K562 (cell line): ENCODE data around the gene PNPLA7. TPM values are rescaled to one million over a fixed set of nuclear protein-coding genes. Genes with fewer than 3 reads are reported as not detected.

ENCODE experiments used
- ATAC-seq: fragments of 200-7000 bp; cut with Tn5 transposase; 3 replicates; pipeline ENCODE4 v1.9.1; 2020; ENCODE audit warnings: moderate library complexity
- BruUV-seq: library from RNA; stranded (reverse); fragments of 400-500 nt; replicated peaks from 2 replicates; lab custom pipeline; 2021; lab: Mats Ljungman, UMichigan
- CTCF ChIA-PET: fragments of 300-600 bp; formaldehyde crosslinking; extraction: SDS; loops from one replicate; lab custom pipeline; 2021; ENCODE audit warnings: low intra/inter-chr PET ratio; lab: Yijun Ruan, JAX
- POLR2A ChIA-PET: fragments of 300-600, 350-650 bp; sonication (Branson Sonifier 250); formaldehyde crosslinking; extraction: SDS; loops from one replicate; lab custom pipeline; 2021; ENCODE audit warnings: antibody characterized with exemption, inconsistent platforms; lab: Yijun Ruan, JAX
- DNase-seq, 4 experiments: peaks; one replicate each; pipeline versions ENCODE4 v3.0.0 to v3.0.0-alpha.2; 2011 to 2018; ENCODE audit warnings: low spot score in 3 of 4, mixed read lengths in 3 of 4; ENCODE audit errors: extremely low read depth in 1 of 4
- FAIRE-seq: peaks from 2 replicates; lab custom pipeline; 2011; peaks lifted over from hg19 to GRCh38; lab: Jason Lieb, UNC
- H2AFZ ChIP-seq: 2 replicates; pipeline ENCODE4 v1.6.0; 2011; ENCODE audit warnings: low read depth, low read length, control low read depth, inconsistent platforms
- H3K27ac ChIP-seq: fragments of 200-600 bp; 3 replicates; pipeline ENCODE4 v1.8.0; 2011; ENCODE audit warnings: low read depth, mild to moderate bottlenecking, control low read depth, inconsistent platforms, low read length, moderate library complexity, mixed read lengths; ENCODE audit errors: extremely low read depth
- H3K27me3 ChIP-seq, 2 experiments: fragments of 300-600 bp in 1 of 2; 2 replicates in 1 of 2; 3 replicates in 1 of 2; pipeline versions ENCODE4 v1.6.0 to v1.8.0; 2011; ENCODE audit warnings: inconsistent platforms in 2 of 2, low read length in 2 of 2, mild to moderate bottlenecking in 1 of 2, mixed read lengths in 1 of 2, moderate library complexity in 1 of 2; ENCODE audit not compliant: control insufficient read depth in 2 of 2, insufficient read depth in 2 of 2
- H3K36me3 ChIP-seq: fragments of 300-600 bp; 3 replicates; pipeline ENCODE4 v1.8.0; 2011; ENCODE audit warnings: mild to moderate bottlenecking, low read length, inconsistent platforms; ENCODE audit not compliant: control insufficient read depth, insufficient read depth
- H3K4me1 ChIP-seq, 2 experiments: fragments of 200-600 bp in 1 of 2; replicated peaks in 1 of 2; 2 replicates in 1 of 2; 3 replicates in 1 of 2; pipeline versions ENCODE4 v1.5.1 to v1.8.0; 2011; ENCODE audit warnings: inconsistent platforms in 2 of 2, low read length in 2 of 2, mild to moderate bottlenecking in 1 of 2, mixed read lengths in 1 of 2, moderate library complexity in 1 of 2; ENCODE audit not compliant: control insufficient read depth in 2 of 2, insufficient read depth in 2 of 2
- H3K4me2 ChIP-seq: 2 replicates; pipeline ENCODE4 v1.6.1; 2011; ENCODE audit warnings: low read length, control low read depth, inconsistent platforms, mixed read lengths; ENCODE audit not compliant: insufficient read depth
- H3K4me3 ChIP-seq: fragments of 200-600 bp; sonication (generic), shearing (Covaris generic); 2 replicates; pipeline ENCODE4 v1.5.1; 2016; ENCODE audit warnings: control low read depth, inconsistent platforms
- H3K79me2 ChIP-seq: fragments of 200-600 bp; 3 replicates; pipeline ENCODE4 v1.8.0; 2011; ENCODE audit warnings: low read length, inconsistent platforms; ENCODE audit not compliant: control insufficient read depth, insufficient read depth
- H3K9ac ChIP-seq, 2 experiments: 2 replicates each; pipeline versions ENCODE4 v1.6.0 to v1.6.1; 2011; ENCODE audit warnings: low read depth in 2 of 2, low read length in 2 of 2, control low read depth in 1 of 2, inconsistent platforms in 1 of 2, mild to moderate bottlenecking in 1 of 2, mixed read lengths in 1 of 2; ENCODE audit not compliant: insufficient read depth in 1 of 2
- H3K9me1 ChIP-seq: one replicate; pipeline ENCODE4 v1.6.0; 2011; ENCODE audit warnings: inconsistent platforms, mild to moderate bottlenecking, low read length, moderate library complexity; ENCODE audit not compliant: control insufficient read depth, insufficient read depth
- H3K9me3 ChIP-seq: replicated peaks from 2 replicates; pipeline ENCODE4 v1.5.1; 2011; ENCODE audit warnings: low read depth, low read length, inconsistent platforms; ENCODE audit not compliant: control insufficient read depth, insufficient read depth
- H4K20me1 ChIP-seq: replicated peaks from 2 replicates; pipeline ENCODE4 v1.6.1; 2011; ENCODE audit warnings: low read length, inconsistent platforms, mixed read lengths; ENCODE audit not compliant: control insufficient read depth, insufficient read depth
- CCAR2 ChIP-seq: fragments of 200-400 bp; formaldehyde crosslinking; IDR thresholded peaks from 2 replicates; pipeline ENCODE4 v1.6.1; 2017; ENCODE audit warnings: mild to moderate bottlenecking, low read depth, low read length
- NONO ChIP-seq, 2 experiments: fragments of 200-400 bp in 1 of 2; fragments of 450-650 bp in 1 of 2; formaldehyde crosslinking in 1 of 2; IDR thresholded peaks; 2 replicates each; pipeline ENCODE4 v1.6.1; 2017; ENCODE audit warnings: low read depth in 2 of 2, mild to moderate bottlenecking in 2 of 2, moderate library complexity in 2 of 2, low read length in 1 of 2
- PHF8 ChIP-seq: fragments of 200-600 bp; sonication (generic); IDR thresholded peaks from 2 replicates; pipeline ENCODE4 v1.6.1; 2012; ENCODE audit warnings: mixed run types, mild to moderate bottlenecking, inconsistent platforms, low read length, moderate library complexity, borderline replicate concordance
- RAD21 ChIP-seq, 2 experiments: fragments of 250-450 bp in 1 of 2; fragments of 450-650 bp in 1 of 2; sonication (Bioruptor Pico) in 1 of 2; formaldehyde crosslinking in 1 of 2; IDR thresholded peaks in 1 of 2; conservative IDR thresholded peaks in 1 of 2; 2 replicates each; pipeline versions ENCODE4 v1.4.0 to v1.8.0; 2020 to 2022; ENCODE audit warnings: mild to moderate bottlenecking in 2 of 2, moderate library complexity in 1 of 2
- SPI1 ChIP-seq: IDR thresholded peaks from 2 replicates; pipeline ENCODE4 v1.6.1; 2011; ENCODE audit warnings: low read depth, low read length, control low read depth, borderline replicate concordance
- TBP ChIP-seq: optimal IDR thresholded peaks from 2 replicates; pipeline ENCODE3; 2011; ENCODE audit warnings: low read depth, low read length, improper control_type of control experiment
- ZNF184 ChIP-seq: sonication (generic); formaldehyde crosslinking; IDR thresholded peaks from 2 replicates; pipeline ENCODE4 v1.5.0; 2020; ENCODE audit warnings: missing genetic modification reagents
- ZNF77 ChIP-seq: fragments of 250-450 bp; sonication (Bioruptor Pico); IDR thresholded peaks from 2 replicates; pipeline ENCODE4 v1.5.0; 2020
- WGBS: fragments of 100-300 bp; shearing (Covaris generic); methylation state at CpG from one replicate; pipeline ENCODE4 v1.1.6; 2016; ENCODE audit warnings: low coverage, mixed read lengths; ENCODE audit not compliant: insufficient coverage; ENCODE audit errors: missing lambda C conversion rate; 5-methylcytosine and 5-hydroxymethylcytosine counted together
- in situ Hi-C: fragments of 300-500 bp; cut with MboI; formaldehyde crosslinking; loops from 4 replicates; pipeline ENCODE4 v1.15.0; 2018; ENCODE audit warnings: inconsistent platforms, mixed read lengths
- intact Hi-C: fragments of 100-400 bp; cut with micrococcal nuclease; formaldehyde crosslinking; loops from 2 replicates; pipeline ENCODE4 v1.14.2; 2022
- polyA plus RNA-seq, 8 experiments: library from polyadenylated mRNA; depleted of rRNA in 4 of 8; stranded (reverse) in 5 of 8; unstranded in 3 of 8; fragments of >200 nt; fragmentation: Nextera tagmentation in 2 of 8; fragmentation: Illumina TruSeq in 1 of 8; extraction: Ambion mirVana in 2 of 8; extraction: Trizol in 1 of 8; gene quantifications; 2 replicates each; pipeline versions ENCODE4 v1.2.1 to v1.2.3, GENCODE V29; 2011 to 2014; ENCODE audit warnings: inconsistent platforms in 1 of 8, missing spikeins in 1 of 8
- total RNA-seq, 7 experiments: library from RNA; depleted of rRNA in 6 of 7; stranded (reverse); fragments of >200 nt in 6 of 7; fragmentation: Illumina TruSeq in 2 of 7; extraction: Trizol in 2 of 7; gene quantifications; 2 replicates each; pipeline versions ENCODE4 v1.2.1 to v1.2.3, GENCODE V29; 2011 to 2021; ENCODE audit warnings: low replicate concordance in 1 of 7
- TF ChIP-seq, protein P1 (sequence below): fragments of 450-650 bp; formaldehyde crosslinking; IDR thresholded peaks from 2 replicates; pipeline ENCODE4 v1.4.0; 2020; ENCODE audit warnings: mild to moderate bottlenecking, moderate library complexity
- TF ChIP-seq, protein P2 (sequence below): sonication (generic); formaldehyde crosslinking; IDR thresholded peaks from 2 replicates; pipeline ENCODE4 v1.8.1; 2023; ENCODE audit warnings: mild to moderate bottlenecking, missing genetic modification reagents
- TF ChIP-seq, protein P3 (sequence below): fragments of 450-650 bp; IDR thresholded peaks from 2 replicates; pipeline ENCODE4 v1.6.1; 2014; ENCODE audit warnings: low read depth, mild to moderate bottlenecking, moderate library complexity, borderline replicate concordance
- TF ChIP-seq, protein P4 (sequence below): sonication (generic); formaldehyde crosslinking; IDR thresholded peaks from 2 replicates; pipeline ENCODE4 v1.9.0; 2022; ENCODE audit warnings: mild to moderate bottlenecking, missing genetic modification reagents

The PNPLA7 gene
- total and polyA plus RNA-seq, 9 of the 15 experiments (the other 6 are each of a cell fraction or from before 2014, with no cell fraction given): 0.01 to 0.85 (median 0.19) TPM; not detected in 1

DNA sequence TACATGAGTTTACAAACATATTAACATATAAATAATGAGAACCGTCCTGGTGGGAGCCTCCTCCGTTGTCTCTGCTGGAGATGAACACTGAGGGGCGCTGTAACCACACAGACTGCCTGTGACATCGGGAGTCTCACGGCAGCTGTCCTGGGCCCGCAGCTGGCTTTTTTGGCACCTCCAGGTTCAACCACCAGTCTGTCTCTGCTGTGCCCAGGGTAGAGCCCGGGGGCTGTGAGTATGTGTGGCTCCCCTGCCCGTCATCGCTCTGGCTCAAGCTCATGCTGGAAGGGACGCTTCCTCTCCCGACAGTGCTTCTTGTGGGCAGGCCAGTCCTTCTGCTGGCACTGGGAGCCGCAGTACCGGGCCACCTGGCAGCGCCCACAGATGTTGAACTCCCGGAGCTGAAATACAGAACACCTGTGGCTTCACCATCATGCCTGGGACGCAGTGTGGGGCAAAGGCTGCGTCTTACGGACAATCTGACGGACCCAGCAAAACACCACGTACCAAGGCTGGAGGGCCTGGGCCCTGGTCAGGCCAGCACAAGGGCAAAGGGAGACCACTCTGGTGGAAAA is 32.2 kb upstream of the PNPLA7 start:
- Histone ChIP-seq H3K27me3 (no peaks in the 10 kb centered on the region), H3K27ac (no peak overlapping the region; the same call in 2 of the 3 replicates), H3K4me2 (no peak overlapping the region), H3K4me3 (no peak overlapping the region), H3K9me1 (peaks cover 8% of the 10 kb centered on the region), H3K4me1 (peaks cover 5 to 59% of the 10 kb centered on the region in 2 experiments), H2AFZ (no peak overlapping the region), H3K36me3 (peaks cover 75% of the 10 kb centered on the region; the same call in 2 of the 3 replicates), H3K79me2 (peaks cover 16% of the 10 kb centered on the region), H3K9ac (peak overlapping the region in 1 of 2 experiments; percentile 28; a peak in 1 of 4 replicates), H4K20me1 (peaks cover 4% of the 10 kb centered on the region; the same call in 1 of the 2 replicates), H3K9me3 (no peaks in the 10 kb centered on the region)
- no TSS peak for BruUV-seq
- ChIA-PET CTCF (interaction anchor here (0.8 to 1.2 kb wide), 2 partner anchors 29 to 190 kb away, joined by 3 read pairs; no protein-coding TSS in a partner anchor), POLR2A (interaction anchor here (0.6 to 1.2 kb wide), 2 partner anchors 8 to 94 kb away, joined by 3 to 4 read pairs; partner anchors contain the start of gene ZMYND19)
- WGBS: 82% methylated on average over 17 of the region's 20 CpGs
- in situ Hi-C loops: no loop called here
- ATAC-seq: peak; percentile 12; the same call in 1 of the 3 replicates
- intact Hi-C loops: loop anchor here (10.0 kb wide), 1 partner anchor 92 kb away; no protein-coding TSS in a partner anchor
- peak in 2 of 4 experiments; percentile 30 to 55 for DNase-seq
- peak; percentile 65 for FAIRE-seq
- TF ChIP-seq ZNF77 (CRISPR knock-in tag) (no peak), PHF8 (no peak), SPI1 (no peak), ZNF184 (CRISPR knock-in tag) (no peak), RAD21 (CRISPR knock-in tag; conservative IDR thresholded peaks at IDR 0.05 in 1 of 2, IDR thresholded peaks at IDR 0.05 in 1 of 2) (peak; percentile 31 to 56), CCAR2 (no peak), NONO (IDR thresholded peaks at IDR 0.05; ENCODE audit: low read depth in 2 of 2, low read length in 1 of 2) (no peak), TBP (no peak)
- TF ChIP-seq, protein P1, sequence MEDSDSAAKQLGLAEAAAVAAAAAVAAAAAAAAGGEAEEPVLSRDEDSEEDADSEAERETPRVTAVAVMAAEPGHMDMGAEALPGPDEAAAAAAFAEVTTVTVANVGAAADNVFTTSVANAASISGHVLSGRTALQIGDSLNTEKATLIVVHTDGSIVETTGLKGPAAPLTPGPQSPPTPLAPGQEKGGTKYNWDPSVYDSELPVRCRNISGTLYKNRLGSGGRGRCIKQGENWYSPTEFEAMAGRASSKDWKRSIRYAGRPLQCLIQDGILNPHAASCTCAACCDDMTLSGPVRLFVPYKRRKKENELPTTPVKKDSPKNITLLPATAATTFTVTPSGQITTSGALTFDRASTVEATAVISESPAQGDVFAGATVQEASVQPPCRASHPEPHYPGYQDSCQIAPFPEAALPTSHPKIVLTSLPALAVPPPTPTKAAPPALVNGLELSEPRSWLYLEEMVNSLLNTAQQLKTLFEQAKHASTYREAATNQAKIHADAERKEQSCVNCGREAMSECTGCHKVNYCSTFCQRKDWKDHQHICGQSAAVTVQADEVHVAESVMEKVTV (CRISPR knock-in tag): peak; percentile 40; the same call in 1 of the 2 replicates
- TF ChIP-seq, protein P2, sequence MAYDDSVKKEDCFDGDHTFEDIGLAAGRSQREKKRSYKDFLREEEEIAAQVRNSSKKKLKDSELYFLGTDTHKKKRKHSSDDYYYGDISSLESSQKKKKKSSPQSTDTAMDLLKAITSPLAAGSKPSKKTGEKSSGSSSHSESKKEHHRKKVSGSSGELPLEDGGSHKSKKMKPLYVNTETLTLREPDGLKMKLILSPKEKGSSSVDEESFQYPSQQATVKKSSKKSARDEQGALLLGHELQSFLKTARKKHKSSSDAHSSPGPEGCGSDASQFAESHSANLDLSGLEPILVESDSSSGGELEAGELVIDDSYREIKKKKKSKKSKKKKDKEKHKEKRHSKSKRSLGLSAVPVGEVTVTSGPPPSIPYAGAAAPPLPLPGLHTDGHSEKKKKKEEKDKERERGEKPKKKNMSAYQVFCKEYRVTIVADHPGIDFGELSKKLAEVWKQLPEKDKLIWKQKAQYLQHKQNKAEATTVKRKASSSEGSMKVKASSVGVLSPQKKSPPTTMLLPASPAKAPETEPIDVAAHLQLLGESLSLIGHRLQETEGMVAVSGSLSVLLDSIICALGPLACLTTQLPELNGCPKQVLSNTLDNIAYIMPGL (CRISPR knock-in tag): no peak
- TF ChIP-seq, protein P3, sequence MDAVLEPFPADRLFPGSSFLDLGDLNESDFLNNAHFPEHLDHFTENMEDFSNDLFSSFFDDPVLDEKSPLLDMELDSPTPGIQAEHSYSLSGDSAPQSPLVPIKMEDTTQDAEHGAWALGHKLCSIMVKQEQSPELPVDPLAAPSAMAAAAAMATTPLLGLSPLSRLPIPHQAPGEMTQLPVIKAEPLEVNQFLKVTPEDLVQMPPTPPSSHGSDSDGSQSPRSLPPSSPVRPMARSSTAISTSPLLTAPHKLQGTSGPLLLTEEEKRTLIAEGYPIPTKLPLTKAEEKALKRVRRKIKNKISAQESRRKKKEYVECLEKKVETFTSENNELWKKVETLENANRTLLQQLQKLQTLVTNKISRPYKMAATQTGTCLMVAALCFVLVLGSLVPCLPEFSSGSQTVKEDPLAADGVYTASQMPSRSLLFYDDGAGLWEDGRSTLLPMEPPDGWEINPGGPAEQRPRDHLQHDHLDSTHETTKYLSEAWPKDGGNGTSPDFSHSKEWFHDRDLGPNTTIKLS: no peak
- TF ChIP-seq, protein P4, sequence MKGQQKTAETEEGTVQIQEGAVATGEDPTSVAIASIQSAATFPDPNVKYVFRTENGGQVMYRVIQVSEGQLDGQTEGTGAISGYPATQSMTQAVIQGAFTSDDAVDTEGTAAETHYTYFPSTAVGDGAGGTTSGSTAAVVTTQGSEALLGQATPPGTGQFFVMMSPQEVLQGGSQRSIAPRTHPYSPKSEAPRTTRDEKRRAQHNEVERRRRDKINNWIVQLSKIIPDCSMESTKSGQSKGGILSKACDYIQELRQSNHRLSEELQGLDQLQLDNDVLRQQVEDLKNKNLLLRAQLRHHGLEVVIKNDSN: no peak
